ENCODE data around the gene SPG7. TPM values are rescaled to one million over a fixed set of nuclear protein-coding genes. Genes with fewer than 3 reads are reported as not detected.

The SPG7 gene
- total and polyA plus RNA-seq, 8 donors: 25.7 to 212 (median 51.1) TPM

GRCh38 chr16:89606006-89606405 is 97.8 kb downstream of the SPG7 start:
- intact Hi-C loops (cut with DNase I): no loop called here
- 82 to 83% methylated on average over 9 of the region's 9 CpGs for WGBS, 2 donors
- Histone ChIP-seq H3K4me1 (no peaks in the 10 kb centered on the region), H3K27ac (no peak overlapping the region), H3K36me3 (no peaks in the 10 kb centered on the region), H3K9me3 (no peaks in the 10 kb centered on the region), H3K27me3 (no peaks in the 10 kb centered on the region), H3K4me3 (no peak overlapping the region)
- no peak for DNase-seq
- TF ChIP-seq, protein P1, sequence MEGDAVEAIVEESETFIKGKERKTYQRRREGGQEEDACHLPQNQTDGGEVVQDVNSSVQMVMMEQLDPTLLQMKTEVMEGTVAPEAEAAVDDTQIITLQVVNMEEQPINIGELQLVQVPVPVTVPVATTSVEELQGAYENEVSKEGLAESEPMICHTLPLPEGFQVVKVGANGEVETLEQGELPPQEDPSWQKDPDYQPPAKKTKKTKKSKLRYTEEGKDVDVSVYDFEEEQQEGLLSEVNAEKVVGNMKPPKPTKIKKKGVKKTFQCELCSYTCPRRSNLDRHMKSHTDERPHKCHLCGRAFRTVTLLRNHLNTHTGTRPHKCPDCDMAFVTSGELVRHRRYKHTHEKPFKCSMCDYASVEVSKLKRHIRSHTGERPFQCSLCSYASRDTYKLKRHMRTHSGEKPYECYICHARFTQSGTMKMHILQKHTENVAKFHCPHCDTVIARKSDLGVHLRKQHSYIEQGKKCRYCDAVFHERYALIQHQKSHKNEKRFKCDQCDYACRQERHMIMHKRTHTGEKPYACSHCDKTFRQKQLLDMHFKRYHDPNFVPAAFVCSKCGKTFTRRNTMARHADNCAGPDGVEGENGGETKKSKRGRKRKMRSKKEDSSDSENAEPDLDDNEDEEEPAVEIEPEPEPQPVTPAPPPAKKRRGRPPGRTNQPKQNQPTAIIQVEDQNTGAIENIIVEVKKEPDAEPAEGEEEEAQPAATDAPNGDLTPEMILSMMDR (IDR thresholded peaks at IDR 0.05): no peak
- no peak for FAIRE-seq
- ATAC-seq: no peak

Other genes starting within 250 kb of the SPG7 start
- 10 to 100 TPM; 43.9 to 74.0 (median 44.9) TPM for gene ANKRD11, start 17.8 kb upstream of the SPG7 start, total RNA-seq
- 10 to 100 TPM; 47.0 to 74.0 TPM for gene ANKRD11, start 17.8 kb upstream of the SPG7 start, polyA plus RNA-seq
- 1,000 to 10,000 TPM; 1,297 to 2,529 (median 1,763) TPM for gene RPL13, start 52.3 kb downstream of the SPG7 start, total RNA-seq
- 1,000 to 10,000 TPM; 3,226 to 6,500 TPM for gene RPL13, start 52.3 kb downstream of the SPG7 start, polyA plus RNA-seq
- gene CPNE7, start 67.4 kb downstream of the SPG7 start, total RNA-seq: 1 to 10 TPM in 2 of 6 donors, under 1 TPM in 4; 0.12 to 1.6 (median 0.70) TPM
- gene CPNE7, start 67.4 kb downstream of the SPG7 start, polyA plus RNA-seq: 1 to 10 TPM; 3.8 to 4.5 TPM
- gene DPEP1, start 105.2 kb downstream of the SPG7 start, total RNA-seq: 100 to 1,000 TPM; 109 to 168 (median 125) TPM
- 100 to 1,000 TPM; 114 to 149 TPM for gene DPEP1, start 105.2 kb downstream of the SPG7 start, polyA plus RNA-seq
- 10 to 100 TPM; 27.6 to 54.4 (median 30.6) TPM for gene CHMP1A, start 149.3 kb downstream of the SPG7 start, total RNA-seq
- gene CHMP1A, start 149.3 kb downstream of the SPG7 start, polyA plus RNA-seq: 10 to 100 TPM; 54.2 to 71.4 TPM
- 1 to 10 TPM; 2.4 to 6.3 (median 3.3) TPM for gene SPATA33, start 149.4 kb downstream of the SPG7 start, total RNA-seq
- 1 to 10 TPM; 8.3 to 9.3 TPM for gene SPATA33, start 149.4 kb downstream of the SPG7 start, polyA plus RNA-seq
- 10 to 100 TPM; 33.7 to 92.7 (median 51.3) TPM for gene CDK10, start 178.3 kb downstream of the SPG7 start, total RNA-seq
- 100 to 1,000 TPM; 224 to 253 TPM for gene CDK10, start 178.3 kb downstream of the SPG7 start, polyA plus RNA-seq
- gene SPATA2L, start 193.3 kb downstream of the SPG7 start, total RNA-seq: 10 to 100 TPM in 4 of 6 donors, 1 to 10 TPM in 2; 9.2 to 22.3 (median 11.1) TPM
- gene SPATA2L, start 193.3 kb downstream of the SPG7 start, polyA plus RNA-seq: 10 to 100 TPM; 14.8 to 16.6 TPM
- gene VPS9D1, start 212.5 kb downstream of the SPG7 start, total RNA-seq: 1 to 10 TPM; 3.9 to 7.5 (median 5.6) TPM
- gene VPS9D1, start 212.5 kb downstream of the SPG7 start, polyA plus RNA-seq: 10 to 100 TPM; 27.3 to 30.1 TPM
- 10 to 100 TPM in 4 of 6 donors, 1 to 10 TPM in 2; 7.9 to 18.7 (median 10.7) TPM for gene ZNF276, start 213.1 kb downstream of the SPG7 start, total RNA-seq
- gene ZNF276, start 213.1 kb downstream of the SPG7 start, polyA plus RNA-seq: 10 to 100 TPM; 29.1 to 49.3 TPM

Data from pancreas (tissue), 10 donors.